Activated T-helper 1 cell treated with anti-CD3 and anti-CD28 coated beads, Interleukin-2, amount 50 U/mL, for 16 hours (primary cell): ENCODE results near the gene SPPL2B.
"Not testable (repeated sequence)": the region's sequence is repeated elsewhere in the genome, so short reads cannot be mapped to it uniquely, and the experiment has no call there.

Experiments
- DNase-seq, 2 donors: peaks; one replicate each; pipeline ENCODE4 v3.0.0-alpha.2; 2020; ENCODE audit warnings: low read depth in 1 of 2, low spot score in 1 of 2

The SPPL2B gene, protein sequence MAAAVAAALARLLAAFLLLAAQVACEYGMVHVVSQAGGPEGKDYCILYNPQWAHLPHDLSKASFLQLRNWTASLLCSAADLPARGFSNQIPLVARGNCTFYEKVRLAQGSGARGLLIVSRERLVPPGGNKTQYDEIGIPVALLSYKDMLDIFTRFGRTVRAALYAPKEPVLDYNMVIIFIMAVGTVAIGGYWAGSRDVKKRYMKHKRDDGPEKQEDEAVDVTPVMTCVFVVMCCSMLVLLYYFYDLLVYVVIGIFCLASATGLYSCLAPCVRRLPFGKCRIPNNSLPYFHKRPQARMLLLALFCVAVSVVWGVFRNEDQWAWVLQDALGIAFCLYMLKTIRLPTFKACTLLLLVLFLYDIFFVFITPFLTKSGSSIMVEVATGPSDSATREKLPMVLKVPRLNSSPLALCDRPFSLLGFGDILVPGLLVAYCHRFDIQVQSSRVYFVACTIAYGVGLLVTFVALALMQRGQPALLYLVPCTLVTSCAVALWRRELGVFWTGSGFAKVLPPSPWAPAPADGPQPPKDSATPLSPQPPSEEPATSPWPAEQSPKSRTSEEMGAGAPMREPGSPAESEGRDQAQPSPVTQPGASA

DNA sequence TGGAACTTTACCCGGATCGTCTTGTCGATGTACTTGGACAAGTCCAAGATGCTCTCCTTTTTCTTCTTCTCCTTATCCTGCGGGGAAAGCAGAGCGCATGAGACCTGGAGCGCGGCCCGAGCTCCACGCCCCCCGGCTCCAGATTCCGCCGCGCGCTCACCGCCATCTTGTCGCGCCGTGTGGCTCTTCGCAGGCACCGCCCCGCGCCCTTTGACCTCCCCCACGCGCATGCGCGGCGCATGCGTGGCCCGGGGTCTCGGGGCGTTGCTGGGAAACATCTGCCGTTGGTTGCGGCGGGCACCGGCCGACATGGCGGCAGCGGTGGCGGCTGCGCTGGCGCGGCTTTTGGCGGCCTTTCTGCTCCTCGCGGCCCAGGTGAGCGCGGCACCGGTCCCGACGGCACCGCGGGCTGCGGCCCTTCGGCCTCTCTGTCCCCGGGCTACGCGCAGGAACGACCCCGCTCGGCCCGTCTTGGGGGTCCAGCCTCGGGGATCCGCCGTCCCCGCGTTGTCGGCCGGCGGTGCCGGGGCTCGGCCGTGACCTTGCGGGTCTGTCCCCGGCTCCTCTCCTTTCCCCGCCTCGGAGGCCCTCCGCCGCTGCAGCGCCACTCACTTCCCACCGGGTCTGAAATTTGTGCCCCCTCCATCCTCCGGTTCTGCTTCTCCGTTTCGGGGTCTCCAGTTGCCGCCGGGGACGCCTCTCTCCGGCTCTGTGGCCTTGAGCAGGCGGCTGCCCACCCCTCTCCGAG lies at the start of gene SPPL2B, which contains the start of gene LSM7:
SPPL2B (plus strand) TSS at position 284 of the 748 bp plus-strand sequence; CDS start at position 310, 26 bp downstream.
LSM7 (minus strand) TSS at position 186 of the 748 bp plus-strand sequence; CDS start at position 166, 20 bp downstream.
- DNase-seq = peak; percentile 81 to 93

DNA sequence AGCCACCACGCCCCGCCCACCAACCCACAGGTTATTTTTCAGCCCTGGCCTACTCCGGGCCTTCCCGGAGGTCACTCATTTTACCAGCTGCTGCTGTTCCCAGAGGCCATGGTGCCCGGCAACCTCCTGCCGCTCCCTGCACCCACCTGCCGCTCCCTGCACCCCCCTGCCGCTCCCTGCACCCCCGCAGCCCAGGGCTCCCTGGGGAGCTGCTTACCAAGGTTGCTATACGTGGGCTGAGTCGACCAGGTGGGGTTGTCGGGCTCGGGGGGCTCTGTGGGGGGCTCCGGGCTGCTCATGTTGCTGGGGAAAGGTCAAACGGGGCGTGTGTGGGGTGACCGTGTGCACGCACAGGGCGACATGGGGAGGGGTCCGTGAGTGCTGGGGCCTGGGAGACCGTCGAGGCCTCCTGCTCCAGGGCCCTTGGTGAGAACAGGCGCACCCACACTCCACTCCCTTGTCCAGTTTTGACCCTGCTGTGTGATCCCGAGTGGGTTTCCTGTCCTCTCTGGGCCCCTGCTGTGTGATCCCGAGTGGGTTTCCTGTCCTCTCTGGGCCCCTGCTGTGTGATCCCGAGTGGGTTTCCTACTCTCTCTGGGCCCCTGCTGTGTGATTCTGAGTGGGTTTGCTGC lies 47.7 kb upstream of the SPPL2B start:
- DNase-seq = no peak

DNA sequence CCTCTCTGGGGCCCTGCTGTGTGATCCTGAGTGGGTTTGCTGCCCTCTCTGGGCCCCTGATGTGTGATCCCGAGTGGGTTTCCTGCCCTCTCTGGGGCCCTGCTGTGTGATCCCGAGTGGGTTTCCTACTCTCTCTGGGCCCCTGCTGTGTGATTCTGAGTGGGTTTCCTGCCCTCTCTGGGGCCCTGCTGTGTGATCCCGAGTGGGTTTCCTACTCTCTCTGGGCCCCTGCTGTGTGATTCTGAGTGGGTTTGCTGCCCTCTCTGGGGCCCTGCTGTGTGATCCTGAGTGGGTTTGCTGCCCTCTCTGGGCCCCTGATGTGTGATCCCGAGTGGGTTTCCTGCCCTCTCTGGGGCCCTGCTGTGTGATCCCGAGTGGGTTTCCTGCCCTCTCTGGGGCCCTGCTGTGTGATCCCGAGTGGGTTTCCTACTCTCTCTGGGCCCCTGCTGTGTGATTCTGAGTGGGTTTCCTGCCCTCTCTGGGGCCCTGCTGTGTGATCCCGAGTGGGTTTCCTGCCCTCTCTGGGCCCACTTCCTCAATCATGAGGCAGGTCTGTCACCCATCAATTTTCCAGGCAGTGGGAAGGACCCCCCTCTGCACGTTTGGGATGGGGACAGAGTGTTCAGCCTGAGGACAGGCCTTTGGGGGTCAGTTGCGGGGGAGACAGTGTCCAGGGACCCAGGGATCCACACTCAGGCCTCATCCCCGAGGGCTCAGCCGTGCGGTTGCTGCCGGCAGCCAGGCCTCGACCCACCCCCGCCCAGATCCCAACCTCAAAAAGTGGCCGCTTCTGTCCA lies 47.0 kb upstream of the SPPL2B start:
- not testable (repeated sequence) for DNase-seq

DNA sequence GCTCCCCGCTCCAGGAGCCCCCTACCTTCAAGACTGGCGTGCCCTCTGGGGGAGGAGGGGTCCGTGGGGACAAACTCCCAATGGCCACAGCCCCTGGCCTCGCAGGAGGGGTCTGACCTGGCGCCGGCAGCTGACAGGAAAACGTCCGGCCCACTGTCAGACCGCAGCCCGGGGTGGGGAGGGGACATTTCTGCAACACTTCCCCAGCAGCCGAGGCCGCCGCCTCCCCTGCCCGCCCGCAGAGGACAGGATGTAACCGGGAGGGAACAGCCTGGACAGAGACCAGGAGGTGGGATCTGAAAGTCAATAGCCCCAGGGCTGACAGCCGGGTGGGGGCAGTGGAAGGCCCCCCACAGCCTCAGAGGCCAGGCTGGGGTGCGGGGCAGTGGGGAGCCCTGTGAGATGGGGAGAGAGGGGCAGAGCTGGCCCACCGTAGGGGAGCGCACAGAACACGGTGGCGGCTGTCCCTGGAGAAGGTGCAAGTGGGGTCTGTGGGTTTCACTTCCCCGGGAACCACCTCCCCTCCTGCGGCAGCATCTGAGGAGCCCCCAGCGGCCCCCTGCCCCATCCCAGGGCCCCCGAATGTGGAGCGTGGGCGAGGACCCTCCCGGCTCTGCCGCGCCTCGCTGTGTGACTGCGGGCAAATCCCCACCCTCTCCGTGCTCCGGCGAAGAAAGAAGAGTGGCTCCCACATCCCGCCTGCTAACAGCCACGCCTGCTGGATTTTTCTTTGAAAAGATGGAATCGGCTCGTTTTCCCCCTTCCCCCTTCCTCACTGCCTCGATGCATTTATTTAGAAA lies 46.2 kb upstream of the SPPL2B start, which contains the start of gene PEAK3:
PEAK3 (minus strand) TSS at position 114 of the 800 bp plus-strand sequence. CDS start 1,244 bp downstream, outside the sequence.
- DNase-seq = no peak

DNA sequence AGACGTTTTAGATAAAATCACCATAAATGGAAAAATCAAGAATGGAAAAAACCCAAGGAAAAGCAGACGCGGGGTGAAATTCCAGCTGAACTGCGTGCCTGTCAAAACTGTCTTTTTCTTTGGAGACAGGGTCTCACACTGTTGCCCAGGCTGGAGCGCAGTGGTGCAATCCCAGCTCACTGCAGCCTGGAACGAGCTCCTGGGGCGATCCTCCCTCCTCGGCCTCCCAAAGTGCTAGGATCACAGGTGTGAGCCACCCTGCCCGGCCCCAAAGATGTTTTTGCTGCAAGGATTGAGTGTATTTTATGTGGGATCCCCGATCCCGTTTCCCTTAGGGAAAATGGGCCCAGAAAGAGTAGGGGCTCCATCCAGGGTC lies 45.6 kb upstream of the SPPL2B start:
- no peak for DNase-seq

DNA sequence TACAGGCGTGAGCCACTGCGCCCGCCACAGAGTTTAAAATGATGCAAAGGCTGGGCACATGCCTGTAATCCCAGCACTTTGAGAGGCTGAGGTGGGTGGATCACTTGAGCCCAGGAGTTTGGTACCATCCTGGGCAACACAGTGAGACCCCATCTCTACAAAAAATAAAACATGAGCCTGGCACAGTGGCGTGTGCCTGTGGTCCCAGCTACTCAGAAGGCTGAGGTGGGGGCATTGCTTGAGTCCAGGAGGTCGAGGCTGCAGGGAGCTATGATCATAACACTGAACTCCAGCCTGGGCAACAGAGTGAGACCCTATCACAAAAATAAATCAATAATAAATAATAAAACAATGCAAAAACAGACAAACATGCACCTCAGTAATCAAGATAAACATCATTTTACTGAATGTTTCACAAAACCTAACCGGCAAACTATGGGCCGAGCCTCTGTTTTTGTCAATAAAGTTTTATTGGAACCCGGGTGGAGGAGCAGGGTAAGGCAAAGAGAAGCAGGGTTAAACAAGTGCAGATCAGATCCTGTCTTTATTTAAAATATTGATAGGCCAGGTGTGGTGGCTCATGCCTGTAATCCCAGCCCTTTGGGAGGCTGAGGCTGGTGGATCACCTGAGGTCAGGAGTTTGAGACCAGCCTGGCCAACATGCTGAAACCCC lies 44.5 kb upstream of the SPPL2B start:
- DNase-seq = no peak

DNA sequence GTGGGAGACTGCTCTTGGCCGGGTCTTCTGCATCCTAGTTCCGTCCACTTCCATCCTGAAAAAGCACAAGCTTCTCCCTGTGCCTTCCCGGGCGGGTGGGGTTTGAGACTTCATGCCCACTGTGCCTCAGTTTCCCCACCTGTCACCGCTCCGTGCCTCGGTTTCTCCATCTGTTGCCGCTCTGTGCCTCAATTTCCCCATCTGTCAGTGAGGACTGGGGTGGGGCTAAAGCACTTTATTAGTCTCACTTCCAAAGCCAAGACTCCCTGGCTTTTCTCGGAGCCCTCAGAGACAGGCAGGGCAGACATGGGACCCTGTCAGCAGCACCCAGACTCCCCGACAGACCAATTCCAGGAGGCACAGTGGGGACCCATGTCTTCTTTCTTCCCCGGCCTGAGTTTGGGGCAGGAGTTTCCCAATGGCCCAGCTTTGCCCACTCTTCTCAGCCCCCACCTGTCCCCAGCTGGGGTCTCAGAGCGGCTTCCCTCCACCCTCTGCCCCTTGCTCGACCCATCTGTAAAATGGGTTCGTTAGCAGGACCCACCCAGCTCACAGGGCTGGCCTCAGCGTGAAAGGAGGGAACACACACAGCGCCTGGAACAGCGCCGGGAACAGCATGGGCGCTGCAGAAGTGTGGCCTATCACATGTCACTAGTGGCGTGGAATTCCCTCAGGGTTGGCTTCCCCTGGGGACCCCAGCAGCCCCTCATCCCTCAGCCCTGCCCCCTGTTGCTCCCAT lies 41.9 kb upstream of the SPPL2B start:
- no peak for DNase-seq

DNA sequence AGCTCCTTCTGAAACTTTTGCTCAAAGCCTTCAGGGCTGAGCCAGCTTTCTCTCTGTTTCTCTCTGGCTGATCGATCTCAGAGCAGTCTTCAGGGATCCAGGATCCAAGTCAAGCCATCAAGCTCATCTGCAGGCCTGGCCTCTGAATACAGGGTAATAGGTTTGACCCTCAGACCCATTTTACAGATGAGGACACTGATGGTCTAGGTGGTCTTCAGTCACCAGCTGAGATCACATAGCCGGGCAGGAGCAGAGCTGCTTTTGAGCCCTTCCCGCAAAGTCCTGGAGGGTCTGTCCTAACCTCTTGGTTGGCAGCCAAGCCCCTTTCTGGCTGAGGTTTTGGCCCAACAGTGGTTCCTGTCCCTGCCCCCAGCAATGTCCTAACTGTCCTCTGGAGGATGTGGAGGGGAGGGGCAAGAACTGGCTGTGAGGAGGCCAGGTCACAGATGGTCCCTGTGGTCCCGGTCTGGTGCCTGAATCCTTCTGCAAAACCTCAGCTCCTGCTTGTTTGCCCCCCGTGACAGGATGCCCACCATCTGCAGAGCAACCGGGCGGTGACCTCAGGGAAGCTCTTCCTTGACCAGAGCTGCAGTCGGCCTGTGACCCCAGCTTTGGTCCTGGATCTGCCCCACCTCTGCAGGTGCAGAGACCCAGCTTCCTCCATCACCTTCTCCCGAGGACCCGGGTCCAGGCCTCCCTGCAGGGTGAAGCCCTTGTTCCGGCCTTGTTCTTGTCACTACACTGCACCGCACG lies 40.7 kb upstream of the SPPL2B start:
- DNase-seq = no peak

DNA sequence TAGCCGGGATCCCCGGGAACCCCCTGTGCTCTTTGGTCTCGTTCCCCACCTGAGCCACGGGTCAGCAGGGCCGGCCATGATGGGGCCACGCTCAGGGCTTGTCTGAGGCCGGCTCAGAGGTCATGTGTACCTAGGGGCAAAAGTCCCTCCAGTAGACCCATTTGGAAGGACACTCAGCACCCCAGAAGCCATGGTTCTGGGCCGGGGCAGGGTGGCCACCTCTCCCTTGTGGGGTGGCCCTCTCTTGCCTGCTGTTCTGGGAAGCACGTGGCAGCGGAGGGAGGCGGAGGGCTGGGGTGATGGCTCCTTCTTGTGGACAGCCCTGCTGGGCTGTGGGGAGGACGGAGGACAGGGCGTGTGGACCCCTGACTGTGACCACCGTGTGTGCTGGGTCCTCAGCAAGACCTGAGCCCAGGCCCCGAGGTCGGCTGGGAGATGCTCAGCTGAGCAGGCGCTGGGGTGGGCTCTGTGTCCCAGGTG lies 40.1 kb upstream of the SPPL2B start:
- no peak for DNase-seq

DNA sequence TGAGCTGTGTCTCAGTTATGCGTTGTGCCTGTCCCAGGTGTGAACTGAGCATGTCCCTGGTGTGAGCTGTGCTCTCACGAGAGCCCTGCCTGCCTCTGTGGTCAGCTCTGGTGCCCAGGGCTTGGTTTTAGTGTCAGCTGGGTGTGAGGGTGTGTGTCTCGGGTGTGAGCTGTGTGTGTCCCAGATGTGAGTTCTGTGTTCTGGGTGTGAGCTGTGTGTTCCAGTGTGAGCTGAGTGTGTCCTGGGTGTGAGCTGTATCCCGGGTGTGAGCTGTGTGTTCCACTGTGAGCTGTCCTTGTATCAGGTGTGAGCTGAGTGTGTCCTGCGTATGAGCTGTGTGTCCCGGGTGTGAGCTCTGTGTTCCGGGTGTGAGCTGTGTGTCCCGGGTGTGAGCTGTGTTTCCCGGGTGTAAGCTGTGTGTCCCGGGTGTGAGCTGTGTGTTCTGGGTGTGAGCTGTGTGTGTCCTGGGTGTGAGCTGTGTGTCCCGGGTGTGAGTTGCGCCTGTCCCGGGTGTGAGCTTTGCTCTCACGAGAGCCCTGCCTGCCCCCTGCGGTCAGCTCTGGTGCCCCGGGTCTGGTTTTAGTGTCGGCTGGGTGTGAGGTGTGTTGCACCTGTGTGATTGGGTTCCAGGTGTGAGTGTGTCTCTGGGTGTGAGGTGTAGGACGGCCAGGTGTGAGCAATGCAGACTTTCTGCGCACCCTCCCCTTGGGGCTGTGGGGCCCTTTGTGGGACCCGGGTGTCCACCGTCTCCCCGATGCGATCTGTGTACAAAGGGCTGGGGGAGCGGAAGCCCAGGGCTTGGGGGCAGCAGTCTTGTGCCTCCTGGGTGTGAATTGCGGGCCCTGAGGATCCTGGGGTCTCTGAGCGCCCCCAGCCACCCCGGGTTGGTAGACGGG lies 39.4 kb upstream of the SPPL2B start:
- DNase-seq = no peak

DNA sequence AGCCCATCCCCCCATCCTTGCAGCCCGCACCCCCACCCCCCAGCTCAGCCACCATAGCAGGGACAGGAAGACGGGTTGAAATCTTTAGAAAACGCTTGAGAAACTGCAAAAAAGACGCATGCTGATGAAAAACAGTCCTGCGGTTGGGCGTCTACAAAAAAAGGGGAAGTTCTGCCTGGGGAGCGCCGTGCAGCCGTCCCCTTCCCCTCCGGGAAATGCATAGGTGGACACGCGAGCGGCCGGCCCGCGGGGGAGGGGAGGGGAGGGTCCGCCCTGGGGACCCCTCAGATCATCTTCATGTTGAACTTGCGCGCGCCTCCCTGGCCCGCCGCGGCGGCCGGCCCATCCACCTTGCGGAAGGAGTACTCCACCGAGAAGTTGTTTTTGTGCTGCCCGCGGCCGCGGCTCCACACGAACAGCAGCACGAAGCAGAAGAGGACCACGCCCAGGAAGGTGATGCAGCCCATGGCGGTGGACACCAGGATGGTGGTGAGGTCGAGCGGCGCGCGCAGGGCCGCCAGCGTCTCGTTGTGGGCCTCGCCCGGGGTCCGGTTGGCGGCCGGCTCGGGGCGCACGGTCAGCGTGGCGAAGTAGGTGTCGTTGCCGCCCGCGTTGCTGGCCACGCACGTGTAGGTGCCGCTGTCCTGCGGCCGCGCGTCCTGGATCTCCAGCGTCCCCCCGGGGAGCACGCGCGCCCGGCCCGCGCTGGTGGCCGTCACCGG lies 38.6 kb upstream of the SPPL2B start:
- DNase-seq = peak in 1 of 2 donors; percentile 51

DNA sequence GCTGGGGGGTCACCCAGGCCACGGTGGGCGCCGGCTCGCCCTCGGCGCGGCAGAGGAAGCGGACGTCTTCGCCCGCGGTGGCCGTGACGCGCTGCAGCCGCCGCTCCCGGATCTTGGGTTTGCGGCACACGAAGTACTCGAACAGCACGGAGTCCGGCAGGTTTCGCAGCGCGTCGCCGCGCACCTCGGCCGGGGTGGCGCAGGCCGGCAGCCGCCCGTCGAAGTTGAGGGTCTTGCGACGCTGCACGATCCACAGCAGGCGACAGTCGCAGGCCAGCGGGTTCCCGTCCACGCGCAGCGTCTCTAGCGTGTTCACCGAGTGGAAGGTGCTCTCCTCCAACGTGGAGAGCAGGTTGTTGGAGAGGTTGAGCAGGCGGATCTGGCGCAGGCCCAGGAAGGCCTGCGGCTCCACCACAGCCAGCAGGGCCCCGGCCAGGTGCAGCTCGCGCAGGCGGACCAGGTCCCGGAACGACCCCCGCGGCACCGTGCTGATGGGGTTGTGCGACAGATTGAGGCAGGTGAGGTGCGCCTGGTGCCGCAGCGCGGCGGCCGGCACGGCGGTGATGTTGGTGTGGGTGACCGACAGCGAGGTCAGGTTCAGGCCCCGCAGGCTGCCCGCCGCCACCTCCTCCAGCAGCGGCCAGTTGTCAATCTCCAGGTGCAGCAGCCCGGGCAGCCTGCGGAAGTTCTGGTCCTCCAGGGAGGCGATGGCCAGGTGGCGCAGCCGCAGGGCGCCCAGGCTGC lies 37.9 kb upstream of the SPPL2B start:
- DNase-seq = no peak

DNA sequence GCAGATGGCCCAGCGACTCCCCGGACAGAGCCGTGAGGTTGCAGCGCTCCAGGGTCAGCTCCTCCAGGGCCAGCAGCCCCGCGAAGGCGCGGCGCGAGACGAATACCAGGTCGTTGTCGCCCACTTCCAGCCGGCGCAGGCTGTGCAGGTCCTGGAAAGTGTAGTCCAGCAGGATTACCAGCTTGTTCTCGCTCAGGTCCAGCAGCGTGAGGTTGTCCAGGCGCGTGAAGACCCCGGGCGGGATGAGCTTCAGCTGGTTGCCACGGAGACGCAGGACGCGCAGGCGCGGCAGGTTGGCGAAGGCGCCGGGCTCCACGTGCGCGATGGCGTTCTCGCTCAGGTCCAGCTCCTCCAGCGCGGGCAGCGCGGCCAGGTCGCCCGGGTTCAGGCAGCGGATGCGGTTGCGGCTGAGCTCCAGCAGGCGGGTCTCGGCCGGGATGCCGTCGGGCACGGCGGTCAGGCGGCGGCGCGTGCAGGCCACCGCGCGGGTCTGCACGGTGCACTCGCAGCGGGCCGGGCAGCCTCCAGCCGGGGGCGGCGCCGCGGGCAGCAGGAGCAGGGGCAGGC lies 37.2 kb upstream of the SPPL2B start:
- no peak for DNase-seq

DNA sequence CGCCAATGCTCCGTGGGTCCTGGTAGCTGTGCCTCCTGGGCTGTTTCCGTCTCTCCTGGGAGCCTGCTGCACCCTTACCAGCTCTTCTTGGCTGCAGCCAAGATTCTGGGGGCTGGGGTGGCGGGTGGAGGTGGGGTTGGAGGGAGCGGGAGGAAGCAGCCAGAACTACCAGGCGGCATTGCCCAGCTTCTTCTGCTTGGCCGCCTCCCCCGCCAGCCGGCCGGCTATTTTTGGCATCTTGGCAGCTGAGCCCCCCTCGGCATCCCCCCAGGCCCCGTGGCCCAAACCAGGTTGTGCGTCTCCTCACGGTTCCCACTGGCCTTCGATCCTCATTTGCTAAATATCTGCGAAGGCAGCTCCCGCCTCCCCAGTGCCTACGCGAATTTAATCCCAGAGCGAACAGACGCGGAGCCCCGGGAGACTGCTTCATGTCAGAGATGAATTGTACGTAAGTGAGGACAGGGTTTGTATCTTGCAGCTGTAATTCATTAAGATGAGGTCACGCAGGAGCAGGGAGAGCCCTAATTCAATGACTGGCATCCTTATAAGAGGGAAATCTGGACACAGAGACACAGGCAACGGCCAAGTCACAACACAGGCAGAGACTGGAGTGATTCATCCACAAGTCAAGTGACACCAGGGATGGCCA lies 33.7 kb upstream of the SPPL2B start:
- no peak for DNase-seq
